Esophagus muscularis mucosa (tissue), 3 donors: Measurements from ENCODE around the gene PSME3IP1.

ENCODE experiments used
- POLR2A ChIP-seq: fragments of 450-650 bp; IDR thresholded peaks from one replicate; pipeline ENCODE4 v1.6.1; 2017; ENCODE audit warnings: antibody characterized with exemption, moderate library complexity, mild to moderate bottlenecking, low read depth
- POLR2AphosphoS5 ChIP-seq, 2 donors: sonication (generic); formaldehyde crosslinking; IDR thresholded peaks; one replicate each; pipeline ENCODE4 v1.6.1; 2017; ENCODE audit warnings: antibody characterized with exemption in 2 of 2
- TF ChIP-seq, protein P1 (sequence below), 3 experiments: fragments of 200-600 bp in 2 of 3; fragments of 450-650 bp in 1 of 3; sonication (generic) in 2 of 3; IDR thresholded peaks; one replicate each; pipeline ENCODE4 v1.5.1; 2017 to 2019; ENCODE audit warnings: antibody characterized with exemption in 3 of 3, mild to moderate bottlenecking in 2 of 3, moderate library complexity in 1 of 3

DNA sequence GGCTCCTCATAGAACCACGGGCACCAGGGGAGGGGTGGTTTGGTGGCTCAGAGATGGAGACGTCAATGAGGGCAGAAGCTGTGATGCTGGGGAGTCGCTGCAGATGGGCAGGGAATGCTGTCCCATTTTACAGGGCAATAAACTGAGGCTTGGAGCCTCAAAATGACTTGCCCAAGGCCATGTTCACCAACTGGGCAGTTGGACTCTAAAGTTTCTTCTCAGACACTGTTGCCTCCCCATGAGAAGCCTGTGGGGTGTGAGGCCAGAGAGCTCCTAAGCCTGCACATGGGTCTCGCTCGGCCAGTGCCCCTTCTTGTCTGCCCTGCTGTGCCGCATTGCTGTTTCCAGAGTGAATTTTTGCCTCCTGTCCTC is 54.9 kb downstream of the PSME3IP1 start:
- no peak for TF ChIP-seq POLR2A
- TF ChIP-seq, protein P1, sequence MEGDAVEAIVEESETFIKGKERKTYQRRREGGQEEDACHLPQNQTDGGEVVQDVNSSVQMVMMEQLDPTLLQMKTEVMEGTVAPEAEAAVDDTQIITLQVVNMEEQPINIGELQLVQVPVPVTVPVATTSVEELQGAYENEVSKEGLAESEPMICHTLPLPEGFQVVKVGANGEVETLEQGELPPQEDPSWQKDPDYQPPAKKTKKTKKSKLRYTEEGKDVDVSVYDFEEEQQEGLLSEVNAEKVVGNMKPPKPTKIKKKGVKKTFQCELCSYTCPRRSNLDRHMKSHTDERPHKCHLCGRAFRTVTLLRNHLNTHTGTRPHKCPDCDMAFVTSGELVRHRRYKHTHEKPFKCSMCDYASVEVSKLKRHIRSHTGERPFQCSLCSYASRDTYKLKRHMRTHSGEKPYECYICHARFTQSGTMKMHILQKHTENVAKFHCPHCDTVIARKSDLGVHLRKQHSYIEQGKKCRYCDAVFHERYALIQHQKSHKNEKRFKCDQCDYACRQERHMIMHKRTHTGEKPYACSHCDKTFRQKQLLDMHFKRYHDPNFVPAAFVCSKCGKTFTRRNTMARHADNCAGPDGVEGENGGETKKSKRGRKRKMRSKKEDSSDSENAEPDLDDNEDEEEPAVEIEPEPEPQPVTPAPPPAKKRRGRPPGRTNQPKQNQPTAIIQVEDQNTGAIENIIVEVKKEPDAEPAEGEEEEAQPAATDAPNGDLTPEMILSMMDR (IDR thresholded peaks at IDR 0.05) = no peak
- no peak for TF ChIP-seq POLR2AphosphoS5 (IDR thresholded peaks at IDR 0.05)
